ENCODE measurements around the gene NOB1.

GRCh38 chr16:69732101-69732500, 22.6 kb downstream of the NOB1 start:
- no peak for TF ChIP-seq POLR2A (IDR thresholded peaks at IDR 0.05)
- no peak for TF ChIP-seq CTCF (IDR thresholded peaks at IDR 0.05)
- TF ChIP-seq POLR2AphosphoS5 (IDR thresholded peaks at IDR 0.05): no peak
